ENCODE measurements around the gene ZGLP1.
"Not testable (repeated sequence)": the region's sequence is repeated elsewhere in the genome, so short reads cannot be mapped to it uniquely, and the experiment has no call there.

The ZGLP1 gene

GRCh38 chr19:10309423-10309822, at the start of gene ZGLP1:
TSS of gene ZGLP1 (minus strand) at chr19:10309815.
- no peak for DNase-seq

GRCh38 chr19:10356431-10356830, 46.8 kb upstream of the ZGLP1 start:
- no peak for DNase-seq

GRCh38 chr19:10353793-10354391, 44.3 kb upstream of the ZGLP1 start:
- peak in 2 of 4 experiments; percentile 9 to 17 for DNase-seq

- DNase-seq: no peak
Measured at GRCh38 chr19:10352764-10353671, 43.4 kb upstream of the ZGLP1 start.

GRCh38 chr19:10346509-10346908, 36.9 kb upstream of the ZGLP1 start:
- no peak for DNase-seq

GRCh38 chr19:10344780-10345179, 35.2 kb upstream of the ZGLP1 start:
- DNase-seq: no peak

- no peak for DNase-seq
Measured at GRCh38 chr19:10343495-10343894, 33.9 kb upstream of the ZGLP1 start.

- DNase-seq: no peak
Measured at GRCh38 chr19:10339977-10340376, 30.4 kb upstream of the ZGLP1 start.

GRCh38 chr19:10339380-10339960, 29.9 kb upstream of the ZGLP1 start, which contains the start of gene ICAM3:
TSS of gene ICAM3 (minus strand) at chr19:10339624. CDS start at chr19:10339614, 10 bp downstream.
- DNase-seq: peak; percentile 20 to 61 (median 34)

- no peak for DNase-seq
Measured at GRCh38 chr19:10338940-10339339, 29.3 kb upstream of the ZGLP1 start.

GRCh38 chr19:10336725-10337124, 27.1 kb upstream of the ZGLP1 start:
- DNase-seq: not testable (repeated sequence)

- DNase-seq: no peak
Measured at GRCh38 chr19:10335352-10335985, 25.9 kb upstream of the ZGLP1 start.

- no peak for DNase-seq
Measured at GRCh38 chr19:10334588-10335351, 25.2 kb upstream of the ZGLP1 start.

- no peak for DNase-seq
Measured at GRCh38 chr19:10333758-10334587, 24.4 kb upstream of the ZGLP1 start.

- peak; percentile 89 to 97 (median 94) for DNase-seq
Measured at GRCh38 chr19:10332965-10333757, 23.5 kb upstream of the ZGLP1 start, which contains the start of gene RAVER1. TSS of gene RAVER1 (minus strand) at chr19:10333529. CDS start at chr19:10333507, 22 bp downstream.

- DNase-seq: no peak
Measured at GRCh38 chr19:10332158-10332964, 22.7 kb upstream of the ZGLP1 start.

GRCh38 chr19:10329555-10329954, 19.9 kb upstream of the ZGLP1 start:
- DNase-seq: no peak

GRCh38 chr19:10328558-10329429, 19.2 kb upstream of the ZGLP1 start:
- DNase-seq: no peak

GRCh38 chr19:10327793-10328192, 18.2 kb upstream of the ZGLP1 start:
- no peak for DNase-seq
